Measurements from ENCODE around the gene RGS14. TPM values are rescaled to one million over a fixed set of nuclear protein-coding genes. Genes with fewer than 3 reads are reported as not detected.

The RGS14 gene
- total and polyA plus RNA-seq, 7 experiments from 2014 or later, result 32.9 to 196 (median 100) TPM

DNA sequence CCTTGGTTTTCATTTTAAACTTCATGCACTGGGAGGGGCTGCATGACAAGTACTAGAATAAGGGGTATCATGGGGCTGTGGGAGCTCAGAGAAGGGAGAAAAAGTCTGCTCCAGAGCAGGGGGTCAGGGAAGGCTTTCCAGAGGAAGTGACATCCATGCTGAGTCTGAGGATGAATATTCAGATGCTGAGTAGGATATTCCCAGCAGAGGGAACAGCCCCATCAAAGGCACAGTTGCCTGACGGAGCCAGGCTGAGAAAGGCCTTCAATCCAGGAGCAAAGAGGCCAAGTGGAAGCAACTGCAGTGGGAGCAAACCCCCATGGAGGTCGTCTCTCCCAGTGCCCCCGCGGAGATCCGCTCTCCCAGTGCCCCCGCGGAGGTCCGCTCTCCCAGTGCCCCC lies 38.4 kb downstream of the RGS14 start:
- peaks cover 0 to 17% (median 0%) of the 10 kb centered on the region in 5 donors for H3K27me3 Mint-ChIP-seq

GRCh38 chr5:177396807-177397206 lies 39.1 kb downstream of the RGS14 start:
- no peak overlapping the region for H3K27ac ChIP-seq (ENCODE audit: low read depth, low read length)
- H3K4me3 Mint-ChIP-seq, result no peak overlapping the region
- intact Hi-C loops (cut with micrococcal nuclease), result no loop called here
- ChIA-PET CTCF (no interaction called here), POLR2A (no interaction called here)
- peaks cover 0 to 7% (median 0%) of the 10 kb centered on the region in 7 donors for H3K4me1 Mint-ChIP-seq
- H3K36me3 ChIP-seq (ENCODE audit: control insufficient read depth in 2 of 3, insufficient read depth in 3 of 3, low read length in 3 of 3), result no peaks in the 10 kb centered on the region
- no peaks in the 10 kb centered on the region for H3K27me3 ChIP-seq (ENCODE audit: control insufficient read depth in 2 of 2, insufficient read depth in 2 of 2, low read length in 2 of 2)
- H3K4me1 ChIP-seq (ENCODE audit: control insufficient read depth in 2 of 2, insufficient read depth in 2 of 2, low read length in 2 of 2), result no peaks in the 10 kb centered on the region
- H3K4me3 ChIP-seq (ENCODE audit: low read length), result no peak overlapping the region
- H3K36me3 Mint-ChIP-seq, result no peaks in the 10 kb centered on the region
- H3K9me3 Mint-ChIP-seq, result peaks cover 0 to 4% (median 0%) of the 10 kb centered on the region in 11 donors
- DNase-seq, result no peak
- H3K27ac Mint-ChIP-seq, result no peak overlapping the region
- H3K27me3 Mint-ChIP-seq, result peaks cover 0 to 24% (median 0%) of the 10 kb centered on the region in 5 donors
- ATAC-seq, result no peak
- no peaks in the 10 kb centered on the region for H3K9me3 ChIP-seq (ENCODE audit: control insufficient read depth in 2 of 3, low read length in 3 of 3)

More for the DNA sequence above, 38.4 kb downstream of the RGS14 start:
- CTCF ChIA-PET, result no interaction called here
- Histone ChIP-seq H3K27ac (ENCODE audit: low read depth, low read length) (no peak overlapping the region), H3K4me3 (ENCODE audit: low read length) (no peak overlapping the region), H3K4me1 (ENCODE audit: control insufficient read depth in 2 of 2, insufficient read depth in 2 of 2, low read length in 2 of 2) (peaks cover 0 to under 1% of the 10 kb centered on the region in 2 donors), H3K27me3 (ENCODE audit: control insufficient read depth in 2 of 2, insufficient read depth in 2 of 2, low read length in 2 of 2) (no peaks in the 10 kb centered on the region), H3K9me3 (ENCODE audit: control insufficient read depth in 2 of 3, low read length in 3 of 3) (no peaks in the 10 kb centered on the region), H3K36me3 (ENCODE audit: control insufficient read depth in 2 of 3, insufficient read depth in 3 of 3, low read length in 3 of 3) (no peaks in the 10 kb centered on the region)
- Mint-ChIP-seq H3K9me3 (peaks cover 0 to 2% (median 0%) of the 10 kb centered on the region in 11 donors), H3K4me3 (no peak overlapping the region), H3K4me1 (peaks cover 3 to 9% (median 5%) of the 10 kb centered on the region in 7 donors), H3K27ac (no peak overlapping the region), H3K36me3 (no peaks in the 10 kb centered on the region)
- intact Hi-C loops (cut with micrococcal nuclease), result no loop called here
- ATAC-seq, result no peak
- POLR2A ChIA-PET, result no interaction called here
- no peak for DNase-seq

GRCh38 chr5:177397875-177398390 lies 40.2 kb downstream of the RGS14 start:
- Histone ChIP-seq H3K27me3 (ENCODE audit: control insufficient read depth in 2 of 2, insufficient read depth in 2 of 2, low read length in 2 of 2) (no peaks in the 10 kb centered on the region), H3K36me3 (ENCODE audit: control insufficient read depth in 2 of 3, insufficient read depth in 3 of 3, low read length in 3 of 3) (no peaks in the 10 kb centered on the region), H3K9me3 (ENCODE audit: control insufficient read depth in 2 of 3, low read length in 3 of 3) (no peaks in the 10 kb centered on the region), H3K27ac (ENCODE audit: low read depth, low read length) (no peak overlapping the region), H3K4me1 (ENCODE audit: control insufficient read depth in 2 of 2, insufficient read depth in 2 of 2, low read length in 2 of 2) (peaks cover 5 to 9% of the 10 kb centered on the region in 2 donors), H3K4me3 (ENCODE audit: low read length) (no peak overlapping the region)
- ChIA-PET CTCF (interaction anchor here (0.9 kb wide), 1 partner anchor 59 kb away, joined by 3 read pairs; no protein-coding TSS in a partner anchor), POLR2A (no interaction called here)
- peaks cover 0 to 4% (median 0%) of the 10 kb centered on the region in 11 donors for H3K9me3 Mint-ChIP-seq
- peaks cover 1 to 17% (median 7%) of the 10 kb centered on the region in 7 donors for H3K4me1 Mint-ChIP-seq
- ATAC-seq (no peak), DNase-seq (no peak)
- H3K4me3 Mint-ChIP-seq, result no peak overlapping the region
- H3K27me3 Mint-ChIP-seq, result peaks cover 0 to 35% (median 0%) of the 10 kb centered on the region in 5 donors
- no peak overlapping the region for H3K27ac Mint-ChIP-seq
- H3K36me3 Mint-ChIP-seq, result no peaks in the 10 kb centered on the region
- intact Hi-C loops (cut with micrococcal nuclease), result no loop called here

DNA sequence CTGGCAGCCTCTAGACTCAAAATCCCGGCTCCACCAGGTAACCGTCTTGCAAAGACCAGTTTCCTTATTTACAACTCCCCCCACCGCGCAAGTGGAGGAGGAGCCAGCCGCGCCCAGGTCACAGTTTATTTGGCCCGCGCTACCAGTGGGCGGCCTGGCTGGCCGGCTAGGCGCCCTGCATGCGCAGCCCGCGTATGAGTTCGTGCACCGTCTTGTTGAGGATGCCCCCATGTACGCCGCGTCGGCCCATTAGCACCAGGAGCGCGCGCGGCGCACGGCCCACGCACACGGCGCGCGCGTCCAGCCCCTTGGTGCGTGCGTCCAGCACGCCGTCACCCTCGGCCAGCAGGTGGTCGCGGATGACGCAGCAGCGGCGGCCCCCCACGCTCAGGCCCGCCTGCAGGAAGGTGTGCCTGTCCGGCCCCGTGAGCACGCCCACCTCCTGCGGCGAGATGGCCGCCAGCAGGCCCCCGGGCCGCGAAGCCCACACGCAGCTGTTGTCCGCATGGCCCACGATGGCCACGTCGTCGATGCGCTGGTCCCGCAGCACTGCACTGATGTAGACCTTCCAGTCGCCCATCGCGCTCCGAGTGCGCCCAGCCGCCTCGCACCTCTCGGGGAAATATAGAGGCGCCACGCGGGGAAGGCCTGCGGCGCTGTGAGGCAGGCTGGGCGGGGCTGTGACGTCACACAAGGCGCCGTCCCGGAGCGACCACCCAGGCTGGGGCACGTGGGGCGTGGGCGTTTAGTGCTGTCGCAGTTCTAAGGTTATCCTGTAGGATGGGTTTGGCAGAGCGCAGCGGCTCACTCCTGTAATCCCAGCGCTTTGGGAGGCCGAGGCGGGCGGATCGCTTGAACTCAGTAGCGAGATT lies 42.5 kb downstream of the RGS14 start, which contains the start of gene PFN3:
TSS of gene PFN3 (minus strand) at position 665 of the 872 bp plus-strand sequence. CDS start at position 580, 85 bp downstream.
- intact Hi-C loops (cut with micrococcal nuclease), result no loop called here
- Histone ChIP-seq H3K4me3 (ENCODE audit: low read length) (no peak within 1 kb of the TSS), H3K27me3 (ENCODE audit: control insufficient read depth in 2 of 2, insufficient read depth in 2 of 2, low read length in 2 of 2) (no peaks in the 10 kb centered on the region), H3K27ac (ENCODE audit: low read depth, low read length) (no peak within 1 kb of the TSS), H3K4me1 (ENCODE audit: control insufficient read depth in 2 of 2, insufficient read depth in 2 of 2, low read length in 2 of 2) (peaks cover 24% of the 10 kb centered on the region in 2 donors), H3K36me3 (ENCODE audit: control insufficient read depth in 2 of 3, insufficient read depth in 3 of 3, low read length in 3 of 3) (no peaks in the 10 kb centered on the region), H3K9me3 (ENCODE audit: control insufficient read depth in 2 of 3, low read length in 3 of 3) (no peaks in the 10 kb centered on the region)
- ChIA-PET POLR2A (interaction anchor here (5.4 to 9.5 kb wide), 2 partner anchors 9 to 47 kb away, joined by 48 to 156 read pairs; partner anchors contain the start of gene PRR7), CTCF (interaction anchor here (0.6 to 9.6 kb wide), 6 partner anchors 9 to 673 kb away, joined by 3 to 189 read pairs (median 67); partner anchors contain the start of gene GRK6)
- ATAC-seq, result no peak
- H3K9me3 Mint-ChIP-seq, result peaks cover 0 to 3% (median 0%) of the 10 kb centered on the region in 11 donors
- H3K4me1 Mint-ChIP-seq, result peaks cover 7 to 31% (median 18%) of the 10 kb centered on the region in 7 donors
- no peak for DNase-seq
- H3K27ac Mint-ChIP-seq, result peak within 1 kb of the TSS in 1 of 9 donors; percentile 46
- H3K4me3 Mint-ChIP-seq, result no peak within 1 kb of the TSS
- no peaks in the 10 kb centered on the region for H3K36me3 Mint-ChIP-seq
- H3K27me3 Mint-ChIP-seq, result peaks cover 0 to 40% (median 0%) of the 10 kb centered on the region in 5 donors

- Mint-ChIP-seq H3K4me3 (peak overlapping the region; percentile 76 to 88 (median 84)), H3K27me3 (peaks cover 0 to 54% (median 0%) of the 10 kb centered on the region in 5 donors), H3K27ac (peak overlapping the region in 6 of 9 donors; percentile 23 to 80 (median 70)), H3K36me3 (no peaks in the 10 kb centered on the region), H3K9me3 (peaks cover 0 to 2% (median 0%) of the 10 kb centered on the region in 11 donors), H3K4me1 (peaks cover 7 to 35% (median 23%) of the 10 kb centered on the region in 7 donors)
- ChIA-PET POLR2A (interaction anchor here (0.7 to 9.5 kb wide), 15 partner anchors 12 to 95 kb away, joined by 3 to 210 read pairs (median 7); partner anchors contain the start of genes GRK6, LMAN2, PDLIM7 and PRR7), CTCF (interaction anchor here (0.6 to 9.6 kb wide), 23 partner anchors 11 to 288 kb away, joined by 3 to 189 read pairs (median 11); partner anchors contain the start of genes GRK6 and PRR7)
- H3K27ac ChIP-seq (ENCODE audit: low read depth, low read length), result no peak overlapping the region
- ATAC-seq (peak; percentile 41), DNase-seq (peak; percentile 21 to 74 (median 68))
- peak overlapping the region; percentile 61 for H3K4me3 ChIP-seq (ENCODE audit: low read length)
- intact Hi-C loops (cut with micrococcal nuclease), result loop anchor here (1.0 to 2.0 kb wide), 13 partner anchors 12 to 288 kb away; partner anchors contain the start of genes PDLIM7 (in 2 of the 2), NSD1 (in 1 of the 2), PRR7 (in 1 of the 2) and RGS14 (in 1 of the 2)
- H3K27me3 ChIP-seq (ENCODE audit: control insufficient read depth in 2 of 2, insufficient read depth in 2 of 2, low read length in 2 of 2), result no peaks in the 10 kb centered on the region
- H3K36me3 ChIP-seq (ENCODE audit: control insufficient read depth in 2 of 3, insufficient read depth in 3 of 3, low read length in 3 of 3), result no peaks in the 10 kb centered on the region
- H3K9me3 ChIP-seq (ENCODE audit: control insufficient read depth in 2 of 3, low read length in 3 of 3), result no peaks in the 10 kb centered on the region
- H3K4me1 ChIP-seq (ENCODE audit: control insufficient read depth in 2 of 2, insufficient read depth in 2 of 2, low read length in 2 of 2), result peaks cover 25 to 33% of the 10 kb centered on the region in 2 donors
Measured at GRCh38 chr5:177402271-177403043, 44.7 kb downstream of the RGS14 start.

Measured in naive thymus-derived CD4-positive, alpha-beta T cell (primary cell).